AG10803 (cell line): Measurements from ENCODE around the gene RNF14.

Experiments
- DNase-seq: peaks from one replicate; pipeline ENCODE4 v3.0.0; 2010; ENCODE audit warnings: low read depth
- H3K4me3 ChIP-seq: 2 replicates; pipeline ENCODE4 v1.5.1; 2011; ENCODE audit warnings: mild to moderate bottlenecking, low read length, control low read depth
- CTCF ChIP-seq: conservative IDR thresholded peaks from 2 replicates; pipeline ENCODE4 v1.5.1; 2011; ENCODE audit warnings: mild to moderate bottlenecking, low read length, control low read depth, inconsistent platforms

The RNF14 gene

GRCh38 chr5:141958113-141958512 lies 10.8 kb upstream of the RNF14 start, which contains the start of gene PCDH12:
Gene PCDH12 (minus strand): TSS chr5:141958202. CDS start chr5:141957851, 351 bp downstream.
- DNase-seq = no peak
- TF ChIP-seq CTCF = no peak
- H3K4me3 ChIP-seq = no peak within 1 kb of the TSS

- DNase-seq = peak; percentile 32
- no peak for TF ChIP-seq CTCF
- H3K4me3 ChIP-seq = no peak overlapping the region
These were observed 10.2 kb upstream of the RNF14 start for GRCh38 chr5:141958546-141959172.

GRCh38 chr5:141960018-141960417 lies 8.9 kb upstream of the RNF14 start:
- no peak for DNase-seq
- H3K4me3 ChIP-seq = no peak overlapping the region
- TF ChIP-seq CTCF = peak; percentile 24

- DNase-seq = peak; percentile 76
- no peak overlapping the region for H3K4me3 ChIP-seq
- TF ChIP-seq CTCF = peak; percentile 92
These were observed 8.2 kb upstream of the RNF14 start for GRCh38 chr5:141960449-141961323.

GRCh38 chr5:141961466-141961865 lies 7.4 kb upstream of the RNF14 start:
- no peak for TF ChIP-seq CTCF
- no peak for DNase-seq
- H3K4me3 ChIP-seq = no peak overlapping the region

GRCh38 chr5:141963701-141964100 lies 5.2 kb upstream of the RNF14 start:
- TF ChIP-seq CTCF = no peak
- H3K4me3 ChIP-seq = no peak overlapping the region
- no peak for DNase-seq

GRCh38 chr5:141965071-141965470 lies 3.8 kb upstream of the RNF14 start:
- no peak overlapping the region for H3K4me3 ChIP-seq
- no peak for DNase-seq
- TF ChIP-seq CTCF = no peak
